NCI-H2171 treated with DMSO at 0.1 percent for 48 hours (cell line): Measurements from ENCODE around the gene IRS4.

Experiments used
- DNase-seq: peaks from one replicate; lab custom pipeline; 2025; lab: John Stamatoyannopoulos, UW

Gene IRS4

GRCh38 chrX:108736509-108737479 lies at the start of gene IRS4:
IRS4 (minus strand) TSS chrX:108736563.
- peak; percentile 6 for DNase-seq

- no peak for DNase-seq
Observed at GRCh38 chrX:108772549-108772948, 36.2 kb upstream of the IRS4 start.

GRCh38 chrX:108763559-108763958 lies 27.2 kb upstream of the IRS4 start:
- DNase-seq: no peak

- DNase-seq: no peak
Observed at GRCh38 chrX:108740299-108740774, 4.0 kb upstream of the IRS4 start.

- no peak for DNase-seq
Observed at GRCh38 chrX:108737754-108738153, 1.4 kb upstream of the IRS4 start.

GRCh38 chrX:108735679-108736508 lies 469 bp downstream of the IRS4 start:
- DNase-seq: no peak

- no peak for DNase-seq
Observed at GRCh38 chrX:108735091-108735678, 1.2 kb downstream of the IRS4 start.

GRCh38 chrX:108734426-108734825 lies 1.9 kb downstream of the IRS4 start:
- DNase-seq: no peak

- no peak for DNase-seq
Observed at GRCh38 chrX:108732630-108733321, 3.6 kb downstream of the IRS4 start.

GRCh38 chrX:108731153-108731552 lies 5.2 kb downstream of the IRS4 start:
- DNase-seq: no peak

- DNase-seq: no peak
Observed at GRCh38 chrX:108726748-108727147, 9.6 kb downstream of the IRS4 start.

- DNase-seq: no peak
Observed at GRCh38 chrX:108722561-108722960, 13.8 kb downstream of the IRS4 start.

- no peak for DNase-seq
Observed at GRCh38 chrX:108712886-108713285, 23.5 kb downstream of the IRS4 start.

- DNase-seq: no peak
Observed at GRCh38 chrX:108704839-108705238, 31.5 kb downstream of the IRS4 start.

- DNase-seq: no peak
Observed at GRCh38 chrX:108702530-108702929, 33.8 kb downstream of the IRS4 start.

- no peak for DNase-seq
Observed at GRCh38 chrX:108701633-108702032, 34.7 kb downstream of the IRS4 start.

- peak; percentile 3 for DNase-seq
Observed at GRCh38 chrX:108699368-108699767, 37.0 kb downstream of the IRS4 start.

- no peak for DNase-seq
Observed at GRCh38 chrX:108696690-108697089, 39.7 kb downstream of the IRS4 start.
